Measurements from ENCODE around the gene CBX8.
A peak's percentile ranks its signal among the peaks of the same experiment; 100 is the strongest.
"Not testable (repeated sequence)": the region's sequence is repeated elsewhere in the genome, so short reads cannot be mapped to it uniquely, and the experiment has no call there.

The CBX8 gene

GRCh38 chr17:79779084-79779529, 17.8 kb downstream of the CBX8 start:
- no peak for DNase-seq (ENCODE audit: low read depth in 2 of 2)

- DNase-seq (ENCODE audit: low read depth in 2 of 2), result no peak
Observed at GRCh38 chr17:79778504-79779083, 18.3 kb downstream of the CBX8 start.

GRCh38 chr17:79777894-79778503, 18.9 kb downstream of the CBX8 start, which contains the start of gene CBX2:
CBX2 (plus strand) TSS chr17:79778148; CDS start chr17:79778236, 88 bp downstream.
- peak; percentile 47 to 65 for DNase-seq (ENCODE audit: low read depth in 2 of 2)

GRCh38 chr17:79777120-79777893, 19.6 kb downstream of the CBX8 start:
- DNase-seq (ENCODE audit: low read depth in 2 of 2), result no peak

GRCh38 chr17:79776376-79777119, 20.3 kb downstream of the CBX8 start:
- DNase-seq (ENCODE audit: low read depth in 2 of 2), result no peak

- no peak for DNase-seq (ENCODE audit: low read depth in 2 of 2)
Observed at GRCh38 chr17:79775632-79776031, 21.2 kb downstream of the CBX8 start.

DNA sequence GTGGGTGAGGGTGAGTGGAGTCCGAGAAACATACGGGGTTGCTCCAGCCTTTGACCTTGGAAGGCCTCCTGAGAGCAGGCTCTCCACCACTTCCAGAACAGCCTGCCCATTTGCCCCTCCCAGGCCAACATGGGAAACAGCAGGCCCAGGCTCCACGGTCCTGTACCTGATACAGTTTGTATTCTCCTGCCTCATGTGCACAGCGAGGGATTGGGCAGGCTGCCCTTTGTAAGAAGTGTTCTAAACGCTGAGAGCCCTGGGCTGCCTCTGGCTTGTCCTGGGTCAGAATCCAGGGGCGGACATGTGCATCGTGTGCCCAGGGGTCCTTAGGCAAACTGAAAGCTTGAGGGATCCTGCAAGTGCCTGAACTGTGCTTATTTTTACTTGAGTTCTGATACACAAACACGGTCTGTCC, 22.3 kb downstream of the CBX8 start:
- no peak for DNase-seq (ENCODE audit: low read depth in 2 of 2)

GRCh38 chr17:79772726-79773125, 24.2 kb downstream of the CBX8 start:
- not testable (repeated sequence) for DNase-seq (ENCODE audit: low read depth in 2 of 2)

DNA sequence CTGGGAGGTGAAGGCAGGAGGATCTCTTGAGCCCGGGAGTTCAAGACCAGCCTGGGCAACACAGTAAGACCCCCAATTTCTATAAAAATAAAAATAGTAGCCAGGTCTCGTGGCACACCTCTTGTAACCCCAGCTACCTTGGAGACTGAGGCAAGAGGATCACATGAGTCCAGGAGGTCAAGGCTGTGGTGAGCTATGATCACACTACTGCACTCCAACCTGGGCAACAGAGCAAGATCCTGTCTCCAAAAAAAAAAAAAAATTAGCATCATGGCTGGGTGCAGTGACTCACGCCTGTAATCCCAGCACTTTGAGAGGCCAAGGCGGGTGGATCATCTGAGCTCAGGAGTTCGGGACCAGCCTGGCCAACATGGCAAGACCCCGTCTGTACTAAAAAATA, 25.6 kb downstream of the CBX8 start:
- no peak for DNase-seq (ENCODE audit: low read depth in 2 of 2)

GRCh38 chr17:79769570-79770506, 27.0 kb downstream of the CBX8 start:
- DNase-seq (ENCODE audit: low read depth in 2 of 2), result no peak

GRCh38 chr17:79765708-79766107, 31.2 kb downstream of the CBX8 start:
- DNase-seq (ENCODE audit: low read depth in 2 of 2), result no peak

GRCh38 chr17:79761894-79762589, 34.8 kb downstream of the CBX8 start:
- no peak for DNase-seq (ENCODE audit: low read depth in 2 of 2)

DNA sequence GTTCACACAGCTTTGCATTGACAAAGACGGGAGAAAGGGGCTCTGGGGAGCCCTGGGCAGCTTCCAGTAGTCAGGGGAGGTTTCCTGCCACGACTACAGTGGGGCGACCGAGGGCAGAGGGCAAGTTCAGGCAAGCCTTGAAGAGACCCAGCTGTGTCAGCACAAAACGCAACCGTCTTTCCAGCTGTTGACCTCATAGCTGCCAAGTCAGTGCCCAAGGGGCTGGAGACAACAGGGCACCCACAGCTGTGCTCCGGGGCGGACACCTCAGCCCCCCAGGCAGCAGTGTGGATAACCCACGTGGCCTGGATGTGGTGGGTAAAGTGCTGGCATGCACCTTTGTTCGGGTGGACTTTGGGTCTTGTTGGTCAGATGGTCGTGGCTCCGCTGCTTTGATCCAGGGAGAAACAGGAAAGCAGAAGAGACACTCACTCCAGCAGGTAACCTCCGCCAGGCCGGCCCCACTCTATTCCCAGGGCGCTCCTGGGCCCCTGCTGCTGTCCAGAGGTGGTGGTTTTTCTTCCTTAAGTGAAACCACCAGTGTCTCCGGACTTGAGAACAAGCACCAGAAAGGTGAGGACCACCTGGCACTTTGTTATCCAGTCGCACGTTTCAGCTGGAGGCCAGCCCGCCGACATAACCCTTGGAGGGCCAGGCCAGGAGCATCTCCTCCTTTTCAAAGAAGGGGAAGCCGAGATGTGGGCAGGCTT, 36.5 kb downstream of the CBX8 start:
- DNase-seq (ENCODE audit: low read depth in 2 of 2), result no peak

GRCh38 chr17:79758271-79758670, 38.6 kb downstream of the CBX8 start:
- no peak for DNase-seq (ENCODE audit: low read depth in 2 of 2)

- DNase-seq (ENCODE audit: low read depth in 2 of 2), result no peak
Observed at GRCh38 chr17:79757140-79757745, 39.6 kb downstream of the CBX8 start.

GRCh38 chr17:79755591-79755990, 41.3 kb downstream of the CBX8 start:
- DNase-seq (ENCODE audit: low read depth in 2 of 2), result no peak

GRCh38 chr17:79754903-79755302, 42.0 kb downstream of the CBX8 start:
- not testable (repeated sequence) for DNase-seq (ENCODE audit: low read depth in 2 of 2)

GRCh38 chr17:79754370-79754769, 42.5 kb downstream of the CBX8 start:
- DNase-seq (ENCODE audit: low read depth in 2 of 2), result no peak

GRCh38 chr17:79752175-79752574, 44.7 kb downstream of the CBX8 start:
- no peak for DNase-seq (ENCODE audit: low read depth in 2 of 2)
